NCI-H2196 treated with DMSO at 0.1 percent for 48 hours (cell line): Measurements from ENCODE around the gene TWSG1.
"Not testable (repeated sequence)": the region's sequence is repeated elsewhere in the genome, so short reads cannot be mapped to it uniquely, and the experiment has no call there.

ENCODE experiments used
- DNase-seq: peaks from one replicate; lab custom pipeline; 2025; ENCODE audit not compliant: unreplicated experiment; lab: John Stamatoyannopoulos, UW

Gene TWSG1

DNA sequence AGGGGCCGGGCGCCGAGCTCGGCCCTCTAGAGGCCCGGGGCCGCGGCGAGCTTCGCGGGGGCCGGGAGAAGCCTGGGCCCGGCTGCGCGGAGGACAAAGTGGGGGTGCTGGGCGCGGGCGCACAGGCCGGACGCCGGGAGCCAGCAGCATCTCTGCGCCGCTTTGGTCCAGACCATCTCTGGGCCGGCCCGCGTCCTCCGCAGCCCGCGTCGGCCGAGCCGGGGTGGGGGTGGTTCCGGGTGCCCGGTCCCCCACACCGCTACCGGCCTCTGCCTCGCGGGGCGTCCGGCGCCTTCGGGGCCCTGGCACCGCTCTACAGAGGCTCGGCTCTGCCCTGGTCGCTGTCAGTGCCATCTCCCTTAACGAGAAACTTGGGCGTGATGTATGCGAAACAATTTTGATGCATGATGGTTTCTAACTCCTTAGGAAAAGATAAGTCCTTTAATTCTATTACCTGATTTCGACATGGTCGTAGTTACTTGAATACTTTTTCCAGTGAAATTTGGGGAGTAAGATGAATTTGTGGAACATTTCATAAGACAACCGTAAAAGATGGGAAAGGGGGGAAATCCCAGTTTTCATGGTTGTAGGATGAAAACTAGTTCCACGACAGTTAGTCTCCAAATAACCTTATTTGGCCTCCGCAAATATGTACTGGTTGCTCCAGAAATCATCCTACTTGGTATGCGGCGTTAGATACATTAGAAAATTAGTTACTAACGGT is 562 bp downstream of the TWSG1 start:
- DNase-seq, result no peak

DNA sequence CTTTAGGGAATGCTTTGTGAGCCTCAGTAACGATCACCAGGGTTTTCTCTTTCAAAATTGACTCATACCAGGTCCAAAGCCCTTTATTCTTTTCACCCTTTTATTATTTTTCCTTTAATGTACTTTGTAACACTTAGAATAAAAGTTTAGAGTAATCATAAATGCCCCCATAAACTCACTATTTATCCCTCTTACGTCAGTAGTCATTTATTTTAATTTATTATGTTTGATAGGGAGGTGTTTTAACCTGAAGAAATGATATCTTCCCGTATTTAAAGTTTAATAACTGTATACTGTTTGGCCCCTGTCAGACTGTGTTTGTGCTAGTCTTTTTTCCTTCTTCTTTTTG is 1.1 kb downstream of the TWSG1 start:
- no peak for DNase-seq

DNA sequence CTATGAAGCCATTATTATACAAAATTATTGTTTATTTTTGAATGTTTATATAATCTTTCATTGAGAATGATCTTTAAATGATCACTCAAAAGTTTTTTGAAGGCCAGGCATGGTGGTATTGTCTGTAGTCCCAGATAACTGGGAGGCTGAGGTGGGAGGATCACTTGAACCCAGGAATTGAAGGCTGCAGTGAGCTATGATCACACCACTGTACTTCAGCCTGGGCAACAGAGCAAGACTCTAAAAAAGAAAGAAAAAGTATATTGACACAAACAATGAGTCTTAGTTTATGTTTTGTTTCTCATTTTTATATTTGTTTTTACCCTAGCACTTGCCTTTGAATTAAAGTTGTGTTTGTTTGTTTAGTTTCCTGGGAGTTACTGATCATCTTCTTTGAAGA is 2.3 kb downstream of the TWSG1 start:
- no peak for DNase-seq

- no peak for DNase-seq
These were observed 3.3 kb downstream of the TWSG1 start for GRCh38 chr18:9337873-9338272.

DNA sequence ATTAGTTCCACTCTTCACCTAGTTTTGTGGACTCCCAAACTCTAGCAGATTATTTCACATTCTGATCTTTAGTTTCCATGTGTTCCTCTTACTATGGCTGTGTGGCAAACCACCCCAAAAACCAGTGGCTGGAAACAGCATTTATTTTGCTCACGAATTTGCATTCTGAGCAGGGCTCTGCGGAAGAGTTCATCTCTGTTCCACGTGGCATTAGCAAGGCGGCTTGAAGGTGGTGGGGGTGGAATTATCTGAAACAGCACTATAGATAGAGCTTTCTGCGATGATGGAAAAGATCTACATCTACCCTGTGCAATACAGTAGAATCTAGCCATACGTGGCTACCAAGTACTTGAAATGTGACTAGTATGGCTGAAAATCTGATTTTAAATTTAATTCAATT is 5.9 kb downstream of the TWSG1 start:
- DNase-seq, result no peak

- no peak for DNase-seq
These were observed 9.0 kb downstream of the TWSG1 start for GRCh38 chr18:9343577-9343976.

- DNase-seq, result no peak
These were observed 12.2 kb downstream of the TWSG1 start for GRCh38 chr18:9346775-9347174.

GRCh38 chr18:9348079-9348671 is 13.6 kb downstream of the TWSG1 start:
- DNase-seq, result no peak

DNA sequence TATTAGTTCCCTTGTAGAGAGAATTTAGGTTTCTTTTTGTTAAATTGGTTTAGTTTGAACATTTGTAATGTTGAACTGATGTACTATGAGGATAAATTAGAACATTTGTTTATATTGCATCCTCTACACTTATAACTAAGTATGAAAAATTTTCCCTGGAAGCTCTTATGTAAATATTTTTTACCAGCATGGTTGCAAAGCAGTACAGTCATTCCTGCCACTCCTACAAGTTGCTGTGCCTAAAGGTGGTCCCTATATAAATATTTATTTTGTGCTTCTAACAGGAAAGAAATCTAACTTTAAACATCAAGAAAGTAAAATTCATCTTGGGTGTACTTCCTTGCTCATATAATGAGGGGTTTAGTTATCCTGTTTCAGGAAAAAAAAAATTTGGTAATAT is 14.2 kb downstream of the TWSG1 start:
- DNase-seq, result no peak

DNA sequence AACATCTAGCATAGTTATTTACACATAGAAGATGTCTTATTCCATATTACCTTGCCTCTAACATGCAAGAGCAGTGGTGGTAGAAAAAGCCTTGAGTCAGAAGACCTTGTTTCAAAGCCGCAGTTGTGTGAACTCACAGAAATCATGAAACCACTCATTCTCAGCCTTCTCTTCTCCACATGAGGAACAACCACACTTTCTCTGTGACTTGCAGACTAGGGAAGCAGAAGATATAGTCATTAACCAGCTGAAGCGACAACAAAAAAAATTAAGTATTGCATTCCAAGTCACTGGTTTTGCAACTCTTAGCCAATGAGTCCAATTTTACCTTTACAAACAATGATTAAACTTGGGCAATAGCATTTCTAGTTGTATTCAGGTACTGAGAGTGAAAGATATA is 19.0 kb downstream of the TWSG1 start:
- DNase-seq, result no peak

DNA sequence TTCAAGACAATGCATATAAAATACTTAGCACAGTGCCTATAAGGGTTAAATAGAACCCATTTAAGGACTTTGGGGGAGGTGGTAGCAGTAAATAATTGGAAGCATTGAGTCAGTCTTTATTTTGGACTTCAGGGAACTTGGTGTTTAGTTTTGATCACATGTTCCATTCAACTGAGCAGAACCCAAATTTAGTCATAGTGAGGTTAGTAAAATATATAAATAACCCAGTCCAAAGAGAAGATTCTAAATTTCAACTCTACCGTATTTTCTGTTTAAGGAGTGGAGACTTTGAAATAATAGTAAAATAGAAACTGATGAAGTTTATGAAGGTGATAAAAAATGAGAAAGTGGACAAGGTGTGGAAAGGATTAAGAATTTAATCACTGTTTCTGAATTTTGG is 19.7 kb downstream of the TWSG1 start:
- DNase-seq, result no peak

- no peak for DNase-seq
These were observed 22.4 kb downstream of the TWSG1 start for GRCh38 chr18:9356976-9357375.

GRCh38 chr18:9359796-9360195 is 25.2 kb downstream of the TWSG1 start:
- no peak for DNase-seq

- no peak for DNase-seq
These were observed 26.6 kb downstream of the TWSG1 start for GRCh38 chr18:9361191-9361590.

DNA sequence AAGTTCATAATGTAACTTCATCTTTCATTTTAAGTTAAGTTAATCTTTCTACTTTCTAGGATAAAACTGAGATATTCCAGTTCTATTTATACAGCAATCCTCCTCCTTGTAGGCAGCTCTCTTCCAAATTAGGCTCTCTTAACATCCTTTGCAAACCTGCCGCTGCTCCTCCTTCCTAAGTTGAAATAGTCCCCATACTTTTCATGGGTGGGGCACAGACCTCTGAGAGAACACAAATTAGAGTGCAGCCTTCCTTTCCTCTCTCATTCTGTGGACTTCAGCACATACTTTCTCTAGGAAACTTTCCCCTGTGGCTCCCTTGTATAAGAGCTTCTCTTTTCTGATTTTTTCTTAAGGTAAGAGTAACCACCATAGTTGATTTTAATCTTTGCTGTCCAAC is 28.3 kb downstream of the TWSG1 start:
- DNase-seq, result no peak

- DNase-seq, result no peak
These were observed 29.7 kb downstream of the TWSG1 start for GRCh38 chr18:9364242-9364641.

GRCh38 chr18:9365406-9365805 is 30.8 kb downstream of the TWSG1 start:
- no peak for DNase-seq

GRCh38 chr18:9366126-9366714 is 31.6 kb downstream of the TWSG1 start:
- DNase-seq, result no peak

DNA sequence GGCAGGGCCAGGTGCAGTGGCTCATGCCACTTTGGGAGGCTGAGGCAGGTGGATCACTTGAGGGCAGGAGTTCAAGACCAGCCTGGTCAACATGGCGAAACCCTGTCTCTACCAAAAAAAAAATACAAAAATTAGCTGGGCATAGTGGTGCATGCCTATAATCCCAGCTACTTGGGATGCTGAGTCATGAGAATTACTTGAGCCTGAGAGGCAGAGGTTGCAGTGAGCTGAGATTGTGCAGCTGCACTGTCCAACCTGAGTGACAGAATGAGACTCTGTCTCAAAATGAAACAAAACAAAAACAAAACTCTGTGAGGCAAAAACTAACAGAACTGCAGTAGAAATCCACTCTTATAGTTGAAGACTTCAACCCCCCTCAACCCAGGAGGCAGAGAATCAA is 38.7 kb downstream of the TWSG1 start:
- DNase-seq, result not testable (repeated sequence)

GRCh38 chr18:9379118-9379517 is 44.5 kb downstream of the TWSG1 start:
- no peak for DNase-seq

DNA sequence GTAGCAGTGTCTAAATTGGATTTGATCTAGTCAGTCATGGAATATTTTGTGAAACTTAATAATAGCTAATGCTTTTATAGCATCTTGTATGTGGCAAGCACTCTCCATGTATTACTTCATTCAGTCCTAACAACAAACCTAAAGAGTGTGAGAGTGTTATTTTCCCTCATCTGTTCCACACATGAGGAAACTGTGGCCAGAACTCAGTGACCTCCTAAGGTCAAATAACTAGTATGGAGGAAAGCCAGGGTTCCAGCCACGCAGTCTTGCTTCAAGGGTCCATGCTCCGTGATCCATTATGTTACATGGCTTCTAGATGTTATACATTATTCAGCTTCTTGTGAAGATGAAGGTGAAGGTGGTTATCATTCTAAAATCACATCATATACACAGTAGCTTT is 45.5 kb downstream of the TWSG1 start:
- no peak for DNase-seq

DNA sequence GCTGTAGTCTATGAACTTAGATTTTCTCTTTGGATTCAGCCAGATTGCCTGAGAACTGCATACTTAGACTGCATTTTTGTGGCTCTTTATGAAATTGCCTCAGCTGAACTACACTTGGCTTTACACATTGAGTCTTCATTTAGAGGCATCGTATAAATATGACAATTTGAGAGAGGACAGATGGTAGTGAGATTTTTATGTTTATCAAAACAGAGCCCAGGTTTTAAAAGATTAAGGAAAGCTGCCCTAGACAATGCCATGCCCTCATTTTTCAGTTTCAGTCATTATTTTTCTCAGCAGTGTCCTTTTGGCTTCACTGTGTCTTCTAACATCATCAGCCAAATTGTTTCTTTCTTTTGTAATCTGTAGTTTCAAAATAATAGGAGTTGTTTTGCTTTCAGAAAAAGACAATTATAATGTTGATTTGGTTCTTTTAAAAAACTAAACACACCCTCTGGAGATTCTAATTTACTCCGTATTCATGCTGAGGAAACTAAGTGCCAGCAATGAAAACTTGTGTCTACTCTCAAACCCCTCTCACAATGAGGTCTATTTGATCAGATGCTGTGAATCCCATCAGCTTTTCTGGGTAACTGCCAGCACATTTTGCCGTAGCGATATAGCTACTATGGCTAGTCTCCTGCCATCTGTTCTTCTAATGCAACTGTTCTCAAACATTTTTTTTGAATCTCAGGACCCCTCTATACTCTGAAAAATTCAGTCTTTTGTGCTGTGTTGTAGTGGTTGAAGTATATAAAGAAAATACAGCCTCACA is 46.2 kb downstream of the TWSG1 start:
- DNase-seq, result no peak
